SHP77 (cell line): ENCODE measurements around the gene CPOX.

Source experiments
- DNase-seq, 2 experiments: peaks; one replicate each; lab custom pipeline; 2025; lab: John Stamatoyannopoulos, UW

The CPOX gene

DNA sequence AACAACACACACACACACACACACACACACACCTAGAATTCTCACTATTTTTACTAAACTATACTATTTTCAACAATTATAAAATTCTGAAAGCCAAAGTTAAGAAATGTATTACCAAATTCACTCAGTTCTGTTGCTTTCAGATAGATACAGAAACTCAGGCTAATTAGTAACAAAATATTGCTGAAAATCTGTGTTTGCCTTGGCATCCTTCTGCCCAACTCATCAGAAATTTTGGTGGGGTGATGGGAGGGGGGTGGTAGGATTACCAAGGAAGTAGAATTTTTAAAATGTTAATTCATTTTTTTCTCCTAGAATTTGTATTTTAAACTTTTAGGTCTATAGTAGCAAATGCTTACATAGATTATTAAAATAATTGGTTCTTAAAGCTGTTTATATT, 2.7 kb upstream of the CPOX start:
- DNase-seq = no peak

- DNase-seq = no peak
Measured at GRCh38 chr3:98594628-98595324, 1.4 kb upstream of the CPOX start.

DNA sequence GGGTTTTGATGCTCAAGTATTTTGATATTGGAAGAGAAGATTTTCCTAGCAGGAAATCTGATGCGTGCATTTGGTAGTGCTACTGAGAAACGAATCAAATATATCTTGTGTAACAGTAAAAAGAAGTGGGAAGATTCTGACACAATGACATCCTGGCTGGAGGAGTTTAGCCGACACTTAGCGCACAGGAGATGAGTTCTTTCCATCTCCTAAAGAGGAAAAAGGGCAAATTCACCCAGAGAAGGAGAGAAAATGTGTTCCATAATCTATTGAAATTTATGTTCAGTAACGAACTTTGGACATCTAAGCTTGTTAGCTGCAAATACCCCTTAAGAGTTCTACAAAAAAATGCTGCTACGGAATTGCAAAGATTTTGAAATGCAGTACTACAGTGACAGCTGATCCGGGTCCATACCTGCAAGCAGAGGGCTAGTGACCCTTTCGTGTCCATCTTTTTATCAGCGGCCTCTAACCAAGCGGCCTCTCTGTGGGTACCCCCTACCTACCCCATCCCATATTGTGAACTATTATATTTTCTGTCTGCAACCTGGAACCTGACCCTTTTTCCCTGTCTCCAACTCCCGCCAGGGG, 971 bp downstream of the CPOX start:
- DNase-seq = no peak

DNA sequence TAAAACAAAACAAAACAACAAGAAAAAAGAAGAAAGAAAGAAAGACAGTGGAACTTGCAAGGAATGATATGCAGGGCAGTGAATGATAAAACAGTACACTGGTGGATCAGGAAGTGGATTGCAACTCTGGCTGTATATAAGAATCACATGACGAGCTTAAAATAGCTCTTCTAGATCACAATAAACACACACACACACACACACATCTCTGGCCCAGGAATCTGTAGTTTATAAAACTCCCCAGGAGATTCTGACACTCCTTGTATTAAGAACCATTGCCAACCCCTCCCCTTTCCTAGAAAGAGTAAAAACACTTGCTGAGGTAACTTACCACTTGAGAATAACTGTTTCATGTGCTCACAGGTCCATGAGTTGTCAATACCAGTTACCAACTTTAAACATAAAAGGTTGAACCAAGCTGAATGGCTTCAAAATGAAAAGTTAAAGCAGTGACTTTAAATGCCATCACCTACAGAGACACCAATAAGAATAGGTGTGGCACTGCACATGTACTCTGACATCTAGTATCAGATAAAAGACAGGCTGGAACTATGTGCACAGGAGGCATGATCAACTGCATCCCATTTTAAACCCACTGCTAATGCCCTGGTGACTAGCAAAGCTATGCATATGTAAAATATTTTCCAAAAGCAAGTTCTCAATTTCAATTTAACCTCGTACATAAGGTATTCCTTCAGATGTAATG, 3.9 kb downstream of the CPOX start:
- DNase-seq = no peak

GRCh38 chr3:98588065-98588464, 5.3 kb downstream of the CPOX start:
- DNase-seq = no peak

DNA sequence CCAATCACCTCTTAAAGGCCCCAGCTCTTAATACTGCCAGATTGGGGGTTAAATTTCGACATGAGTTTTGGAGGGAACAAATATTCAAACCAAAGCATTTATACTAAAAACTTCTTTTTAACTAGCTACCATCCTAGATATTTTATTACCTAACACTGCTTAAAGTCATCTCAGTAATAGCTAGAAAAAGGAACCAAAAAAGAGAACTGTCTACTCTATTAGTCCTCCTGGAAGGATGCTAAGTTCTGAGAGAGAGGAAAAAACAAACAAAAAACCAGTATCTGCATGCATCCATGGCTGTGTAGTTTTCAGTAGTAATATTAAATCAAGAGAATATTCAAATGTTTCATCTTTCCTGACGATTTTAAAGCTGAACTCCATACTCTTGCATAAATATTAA, 5.8 kb downstream of the CPOX start:
- DNase-seq = no peak

- DNase-seq = no peak
Measured at GRCh38 chr3:98584547-98584946, 8.9 kb downstream of the CPOX start.

- no peak for DNase-seq
Measured at GRCh38 chr3:98583766-98584165, 9.6 kb downstream of the CPOX start.

DNA sequence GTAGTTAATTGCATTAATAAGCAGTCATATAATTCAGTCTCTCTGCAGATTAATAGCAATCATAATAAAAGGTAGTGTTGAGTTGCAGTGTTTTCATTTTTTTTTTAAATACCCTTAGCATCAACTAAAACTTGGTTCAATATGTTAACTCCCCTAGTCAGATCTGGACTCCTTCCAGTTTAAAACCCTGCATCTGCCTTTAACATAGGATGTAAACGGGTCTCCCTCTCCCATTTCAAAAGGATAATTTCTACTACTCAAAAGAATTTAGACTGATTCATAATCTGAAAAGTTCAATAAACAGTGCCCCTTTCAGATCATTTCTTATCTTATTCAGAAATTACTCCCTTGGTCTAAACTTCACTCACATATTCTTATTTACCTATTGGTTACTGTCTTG, 11.4 kb downstream of the CPOX start:
- no peak for DNase-seq

- no peak for DNase-seq
Measured at GRCh38 chr3:98581474-98581873, 11.9 kb downstream of the CPOX start.

- DNase-seq = no peak
Measured at GRCh38 chr3:98580401-98581386, 12.7 kb downstream of the CPOX start.

GRCh38 chr3:98577178-98577895, 16.1 kb downstream of the CPOX start:
- no peak for DNase-seq

GRCh38 chr3:98574132-98574531, 19.3 kb downstream of the CPOX start:
- DNase-seq = no peak

- peak in 1 of 2 experiments; percentile 14 for DNase-seq
Measured at GRCh38 chr3:98573181-98573728, 20.2 kb downstream of the CPOX start.

GRCh38 chr3:98568402-98568801, 25.0 kb downstream of the CPOX start:
- DNase-seq = no peak

DNA sequence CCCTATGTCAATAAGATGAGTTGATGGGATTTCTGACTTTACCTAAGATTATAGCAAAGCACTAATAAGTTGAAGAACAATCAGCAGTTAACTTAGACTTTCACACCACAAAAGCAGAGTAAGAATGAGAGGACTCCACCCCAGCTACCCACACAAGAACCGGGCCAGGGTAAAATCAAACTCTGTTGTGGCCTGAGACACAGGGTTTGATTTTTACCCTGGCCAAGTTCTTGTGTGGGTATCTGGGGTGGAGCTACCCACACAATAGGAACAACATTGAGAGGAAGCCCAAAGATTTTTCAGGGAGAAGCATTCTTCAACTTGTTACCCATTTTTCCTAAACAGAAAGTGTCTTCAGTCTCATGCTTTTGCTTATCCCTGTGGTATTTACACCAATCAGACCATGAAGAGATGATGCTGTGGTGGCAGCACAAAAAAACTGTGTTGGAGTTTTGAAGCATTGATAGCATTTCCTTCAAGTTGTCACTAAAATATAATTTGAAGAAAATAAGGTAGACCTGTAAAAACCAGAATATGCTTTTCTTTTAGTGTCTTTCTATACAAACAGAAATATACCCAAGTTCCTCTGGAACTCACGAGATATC, 25.6 kb downstream of the CPOX start:
- DNase-seq = no peak

DNA sequence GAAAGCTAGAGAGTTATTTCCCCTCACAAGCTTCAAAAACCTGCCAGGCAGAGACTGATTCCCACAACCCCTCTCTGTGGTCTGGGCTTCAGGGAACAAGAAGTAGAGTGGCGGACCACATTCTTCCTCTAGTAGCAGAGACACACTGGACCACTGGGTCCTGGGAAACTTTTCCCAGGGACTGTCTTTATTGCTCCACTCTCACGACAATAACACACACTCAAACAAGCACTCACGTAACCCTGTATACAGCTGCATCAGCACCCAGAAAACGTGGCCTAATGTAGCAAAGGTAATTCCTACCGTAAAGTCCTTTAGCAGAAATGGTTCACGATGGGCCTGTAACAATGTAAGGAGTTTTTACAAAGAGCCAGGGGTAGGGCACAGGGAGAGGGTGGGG, 27.6 kb downstream of the CPOX start:
- no peak for DNase-seq

GRCh38 chr3:98565237-98565643, 28.2 kb downstream of the CPOX start:
- peak in 1 of 2 experiments; percentile 8 for DNase-seq

DNA sequence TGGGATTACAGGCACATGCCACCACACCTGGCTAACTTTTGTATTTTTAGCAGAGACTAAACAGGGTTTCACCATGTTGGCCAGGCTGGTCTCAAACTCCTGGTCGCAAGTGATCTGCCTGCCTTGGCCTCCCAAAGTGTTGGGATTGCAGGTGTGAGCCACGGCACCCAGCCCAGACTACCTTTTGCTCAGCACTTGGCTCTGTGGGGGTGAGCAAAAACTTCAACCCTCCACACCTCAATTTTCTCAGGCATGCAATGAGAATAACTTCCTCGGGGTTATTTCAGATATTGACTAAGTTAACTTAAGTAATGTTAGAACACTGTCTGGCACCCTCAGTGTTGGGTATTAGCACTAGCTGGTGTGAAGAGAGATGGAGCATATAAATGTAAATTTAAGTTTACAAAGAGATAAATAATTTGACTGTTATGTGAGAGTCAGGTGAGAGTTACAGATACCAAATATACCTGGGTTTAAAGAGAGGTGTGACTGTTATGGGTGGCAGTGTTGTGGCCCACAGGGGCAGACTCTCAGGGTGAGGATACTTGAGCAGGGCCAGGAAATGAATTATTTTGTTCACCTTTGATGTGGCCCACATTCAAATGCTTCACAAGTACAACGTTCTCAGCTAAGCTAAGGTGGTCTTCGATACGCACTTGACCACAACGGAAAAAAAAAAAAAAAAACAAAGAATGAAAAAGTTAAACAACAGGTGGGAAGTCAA, 29.0 kb downstream of the CPOX start:
- no peak for DNase-seq

- DNase-seq = no peak
Measured at GRCh38 chr3:98563661-98564281, 29.6 kb downstream of the CPOX start.
